SU-DHL-6 (cell line): ENCODE data around the gene NELL1.

ENCODE experiments used
- H2AFZ ChIP-seq: fragments of 200-600 bp; sonication (generic); 2 replicates; pipeline ENCODE4 v1.6.1; 2014; ENCODE audit warnings: low read depth, mild to moderate bottlenecking, moderate library complexity, mixed read lengths, antibody characterized with exemption, low read length; ENCODE audit not compliant: severe bottlenecking
- H3F3A ChIP-seq: fragments of 200-600 bp; shearing (Covaris generic); 2 replicates; pipeline ENCODE4 v1.6.0; 2016; ENCODE audit warnings: antibody characterized with exemption, mild to moderate bottlenecking; ENCODE audit not compliant: insufficient read depth
- H3K27ac ChIP-seq: fragments of 200-600 bp; sonication (generic); 2 replicates; pipeline ENCODE4 v1.5.1; 2016; ENCODE audit warnings: low read depth, mild to moderate bottlenecking, low read length, moderate library complexity, mixed read lengths
- H3K27me3 ChIP-seq: fragments of 200-600 bp; sonication (generic), shearing (Covaris generic); 2 replicates; pipeline ENCODE4 v1.6.0; 2014; ENCODE audit warnings: mild to moderate bottlenecking, low read length
- H3K36me3 ChIP-seq: fragments of 200-600 bp; sonication (generic); 2 replicates; pipeline ENCODE4 v1.6.1; 2014; ENCODE audit warnings: mild to moderate bottlenecking, low read length, mixed read lengths
- H3K4me2 ChIP-seq: fragments of 300-600, 200-600 bp; shearing (Covaris generic), sonication (generic); 2 replicates; pipeline ENCODE4 v1.6.0; 2014; ENCODE audit warnings: low read length, low read depth, mild to moderate bottlenecking; ENCODE audit not compliant: poor library complexity, severe bottlenecking
- H3K4me3 ChIP-seq: fragments of 200-600 bp; sonication (generic); 2 replicates; pipeline ENCODE4 v1.5.1; 2014; ENCODE audit warnings: antibody characterized with exemption, low read length, mild to moderate bottlenecking, mixed read lengths; ENCODE audit not compliant: insufficient read depth, poor library complexity, severe bottlenecking
- H3K79me2 ChIP-seq: fragments of 200-600 bp; sonication (generic); 2 replicates; pipeline ENCODE4 v1.6.1; 2014; ENCODE audit warnings: mild to moderate bottlenecking, low read length, moderate library complexity; ENCODE audit not compliant: insufficient read depth
- H3K9ac ChIP-seq: fragments of 200-600 bp; sonication (generic); 2 replicates; pipeline ENCODE4 v1.7.0; 2014; ENCODE audit warnings: mild to moderate bottlenecking, low read length
- H3K9me2 ChIP-seq: fragments of 200-600 bp; sonication (generic); replicated peaks from 2 replicates; pipeline ENCODE4 v1.6.1; 2014; ENCODE audit warnings: low read length; ENCODE audit not compliant: insufficient read depth
- H3K9me3 ChIP-seq: fragments of 200-600 bp; sonication (generic); 2 replicates; pipeline ENCODE4 v1.6.1; 2014; ENCODE audit warnings: low read length, mixed read lengths; ENCODE audit not compliant: insufficient read depth
- H4K20me1 ChIP-seq: fragments of 200-600 bp; sonication (generic); 2 replicates; pipeline ENCODE4 v1.6.1; 2014; ENCODE audit warnings: low read depth, mild to moderate bottlenecking, antibody characterized with exemption, low read length, moderate library complexity, mixed read lengths
- CTCF ChIP-seq: fragments of 200-600 bp; sonication (generic); IDR thresholded peaks from one replicate; pipeline ENCODE4 v1.5.1; 2017; ENCODE audit warnings: antibody characterized with exemption, mild to moderate bottlenecking, low read length, moderate library complexity; ENCODE audit not compliant: insufficient read depth, poor library complexity, severe bottlenecking
- EZH2phosphoT487 ChIP-seq: fragments of 200-600 bp; sonication (generic), shearing (Covaris generic); conservative IDR thresholded peaks from 2 replicates; pipeline ENCODE4 v1.6.1; 2018; ENCODE audit warnings: mild to moderate bottlenecking, antibody characterized with exemption, low read length, moderate library complexity, mixed read lengths

The NELL1 gene

GRCh38 chr11:21369947-21370346 lies 700.6 kb downstream of the NELL1 start:
- Histone ChIP-seq H3F3A (no peaks in the 10 kb centered on the region), H3K4me2 (no peak overlapping the region), H3K27me3 (no peaks in the 10 kb centered on the region), H3K9me3 (no peaks in the 10 kb centered on the region), H4K20me1 (no peaks in the 10 kb centered on the region), H3K9ac (no peak overlapping the region), H3K36me3 (no peaks in the 10 kb centered on the region), H3K4me3 (no peak overlapping the region), H2AFZ (no peak overlapping the region), H3K9me2 (no peaks in the 10 kb centered on the region), H3K79me2 (no peaks in the 10 kb centered on the region), H3K27ac (no peak overlapping the region)
- TF ChIP-seq CTCF (no peak), EZH2phosphoT487 (no peak)

- Histone ChIP-seq H3K27ac (no peak overlapping the region), H3F3A (no peaks in the 10 kb centered on the region), H3K36me3 (no peaks in the 10 kb centered on the region), H3K9me3 (no peaks in the 10 kb centered on the region), H3K9me2 (no peaks in the 10 kb centered on the region), H2AFZ (no peak overlapping the region), H3K9ac (no peak overlapping the region), H3K79me2 (no peaks in the 10 kb centered on the region), H3K4me2 (no peak overlapping the region), H3K27me3 (no peaks in the 10 kb centered on the region), H3K4me3 (no peak overlapping the region), H4K20me1 (no peaks in the 10 kb centered on the region)
- no peak for TF ChIP-seq EZH2phosphoT487
- TF ChIP-seq CTCF: no peak
These were observed 701.7 kb downstream of the NELL1 start for GRCh38 chr11:21371044-21371443.

- no peak overlapping the region for H2AFZ ChIP-seq
- no peaks in the 10 kb centered on the region for H3K9me3 ChIP-seq
- H3K4me3 ChIP-seq: no peak overlapping the region
- no peak overlapping the region for H3K27ac ChIP-seq
- H3K4me2 ChIP-seq: no peak overlapping the region
- no peaks in the 10 kb centered on the region for H3F3A ChIP-seq
- no peaks in the 10 kb centered on the region for H3K36me3 ChIP-seq
- no peaks in the 10 kb centered on the region for H3K79me2 ChIP-seq
- no peak overlapping the region for H3K9ac ChIP-seq
- no peaks in the 10 kb centered on the region for H4K20me1 ChIP-seq
- no peaks in the 10 kb centered on the region for H3K9me2 ChIP-seq
- H3K27me3 ChIP-seq: no peaks in the 10 kb centered on the region
- no peak for TF ChIP-seq EZH2phosphoT487
- TF ChIP-seq CTCF: no peak
These were observed 703.3 kb downstream of the NELL1 start for GRCh38 chr11:21372672-21373071.
